GM19193 (cell line): ENCODE results near the gene RETREG2.

Source experiments
- POLR2A ChIP-seq: IDR thresholded peaks from 4 replicates; pipeline ENCODE4 v1.6.1; 2011; ENCODE audit not compliant: insufficient read depth, insufficient read length; ENCODE audit errors: extremely low read depth

The RETREG2 gene

DNA sequence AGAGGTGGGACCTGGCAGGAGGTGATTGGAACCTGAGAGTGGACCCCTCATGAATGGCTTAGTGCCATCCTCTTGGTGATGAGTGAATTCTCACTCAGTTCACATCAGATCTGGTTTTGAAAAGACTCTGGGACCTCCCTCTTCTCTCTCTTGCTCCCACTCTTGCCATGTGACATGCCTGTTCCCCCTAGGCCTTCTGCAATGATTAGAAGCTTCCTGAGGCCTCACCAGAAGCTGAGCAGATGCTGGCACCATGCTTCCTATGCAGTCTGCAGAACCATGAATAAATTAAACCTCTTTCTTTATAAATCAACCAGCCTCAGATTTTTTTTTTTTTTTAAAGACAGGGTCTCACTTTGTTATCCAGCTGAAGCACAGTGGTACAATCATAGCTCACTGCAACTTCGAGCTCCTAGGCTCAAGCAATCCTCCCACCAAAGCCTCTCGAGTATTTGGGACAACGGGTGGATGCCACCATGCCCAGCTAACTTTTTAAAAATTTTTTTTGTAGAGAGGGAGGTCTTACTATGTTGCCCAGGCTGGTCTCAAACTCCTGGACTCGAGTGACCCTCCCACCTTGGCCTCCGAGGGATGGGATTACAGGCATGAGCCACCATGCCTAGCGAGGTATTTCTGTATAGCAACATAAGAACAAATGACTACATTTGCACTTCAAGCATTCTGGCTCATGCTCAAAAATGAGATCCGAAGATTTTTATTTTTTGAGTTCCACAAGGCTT, 26.5 kb downstream of the RETREG2 start:
- TF ChIP-seq POLR2A = no peak

DNA sequence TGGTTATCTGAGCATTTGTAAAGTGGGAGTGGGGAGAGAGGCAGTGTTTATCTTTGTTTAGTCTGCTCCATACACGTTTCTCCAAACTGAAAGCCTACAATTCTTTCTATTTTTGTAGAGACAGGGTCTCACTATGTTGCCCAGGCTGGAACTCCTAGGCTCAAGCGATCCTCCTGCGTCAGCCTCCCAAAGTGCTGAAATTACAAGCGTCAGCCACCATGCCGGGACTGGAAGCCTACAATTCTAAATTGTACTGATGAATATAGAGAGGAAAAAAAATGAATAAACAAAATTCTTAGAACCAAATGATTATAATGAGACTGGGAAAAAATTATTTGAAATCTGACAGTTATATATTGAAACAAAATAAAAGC, 27.1 kb downstream of the RETREG2 start:
- TF ChIP-seq POLR2A = no peak

DNA sequence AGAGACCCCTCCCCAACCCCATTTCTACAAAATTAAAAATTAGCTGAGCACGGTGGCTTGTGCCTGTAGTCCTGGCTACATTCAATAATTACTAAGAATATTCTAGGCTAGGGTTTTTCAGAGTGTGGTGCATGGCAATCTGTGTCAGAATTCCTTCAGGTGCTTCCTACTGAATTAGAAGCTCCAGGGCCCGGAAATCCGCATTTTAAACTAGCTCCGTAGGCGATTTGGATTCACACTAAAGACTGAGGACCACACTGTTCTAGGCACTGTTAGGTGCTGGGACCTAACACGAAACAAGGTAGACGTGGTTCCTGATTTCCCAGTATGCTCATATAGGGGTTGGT, 27.9 kb downstream of the RETREG2 start:
- TF ChIP-seq POLR2A = no peak

DNA sequence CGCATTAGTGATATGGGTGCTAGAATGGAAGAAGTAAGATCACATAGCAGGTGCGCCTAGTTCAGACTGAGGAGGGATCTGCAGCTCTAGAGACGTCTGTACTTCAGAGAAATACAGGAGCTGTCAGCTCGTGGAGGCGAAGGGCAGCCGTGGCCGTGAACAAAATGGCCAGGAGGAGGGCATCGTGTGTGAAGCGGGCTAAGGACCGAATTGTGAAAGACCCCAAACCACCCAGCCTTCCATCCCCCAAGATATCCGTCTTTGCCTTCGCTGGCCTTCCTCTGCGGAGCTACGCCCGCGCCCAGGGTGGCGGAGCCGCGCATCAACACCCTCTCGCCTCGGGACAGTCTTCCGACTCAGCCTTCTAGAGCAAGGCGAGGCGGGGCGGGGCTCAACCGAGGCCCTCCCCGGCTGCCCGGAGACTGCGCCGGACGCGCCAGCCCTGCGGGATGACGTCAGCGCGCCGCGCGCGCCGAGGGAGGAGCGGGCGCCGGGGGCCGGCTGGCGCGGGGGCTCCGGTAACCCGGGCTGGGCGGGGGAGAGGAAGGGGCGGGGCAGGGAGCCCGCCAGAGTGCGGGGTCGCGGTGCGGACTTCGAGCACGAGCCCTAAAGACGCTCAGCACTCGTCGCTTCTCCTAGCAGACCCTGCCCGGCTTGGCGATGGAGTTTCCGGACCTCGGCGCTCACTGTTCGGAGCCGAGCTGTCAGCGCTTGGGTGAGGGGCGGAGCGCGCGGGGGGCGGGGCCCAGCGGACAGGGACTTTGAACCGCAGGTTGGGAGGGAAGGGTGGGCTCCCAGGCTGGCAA, 28.5 kb downstream of the RETREG2 start, which contains the start of gene ZFAND2B:
TSS of gene ZFAND2B (plus strand) at position 455 of the 806 bp plus-strand sequence. CDS start at position 661, 206 bp downstream.
- TF ChIP-seq POLR2A = peak; percentile 98

DNA sequence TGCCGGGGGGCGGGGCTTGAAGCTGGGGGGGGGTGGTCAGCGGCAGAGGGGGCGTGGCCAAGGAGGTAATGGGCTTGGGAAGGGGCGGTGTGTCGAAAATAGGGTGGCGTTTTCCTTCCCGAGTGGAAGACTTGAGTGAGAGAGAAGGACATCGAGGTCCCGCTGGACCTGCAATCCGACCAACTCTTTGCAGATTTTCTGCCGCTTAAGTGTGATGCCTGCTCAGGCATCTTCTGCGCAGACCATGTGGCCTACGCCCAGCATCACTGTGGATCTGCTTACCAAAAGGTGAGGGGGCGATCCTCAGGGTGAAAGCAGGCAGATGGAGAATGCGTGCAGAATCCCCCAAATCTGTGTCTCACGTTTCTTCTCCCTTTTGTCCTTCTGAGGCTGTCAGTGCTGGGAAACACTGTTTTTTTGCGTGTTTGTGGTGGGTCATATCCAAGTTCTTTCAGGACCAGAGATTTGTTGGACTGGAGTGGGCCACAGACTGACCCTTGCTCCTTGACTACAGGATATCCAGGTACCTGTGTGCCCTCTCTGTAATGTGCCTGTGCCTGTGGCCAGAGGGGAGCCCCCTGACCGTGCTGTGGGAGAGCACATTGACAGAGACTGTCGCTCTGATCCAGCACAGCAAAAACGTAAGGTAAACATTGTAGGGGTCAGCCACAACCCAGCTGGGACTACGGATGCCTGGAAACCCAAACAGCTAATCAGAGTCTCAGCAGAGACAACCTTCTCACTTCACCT, 29.2 kb downstream of the RETREG2 start:
- no peak for TF ChIP-seq POLR2A

DNA sequence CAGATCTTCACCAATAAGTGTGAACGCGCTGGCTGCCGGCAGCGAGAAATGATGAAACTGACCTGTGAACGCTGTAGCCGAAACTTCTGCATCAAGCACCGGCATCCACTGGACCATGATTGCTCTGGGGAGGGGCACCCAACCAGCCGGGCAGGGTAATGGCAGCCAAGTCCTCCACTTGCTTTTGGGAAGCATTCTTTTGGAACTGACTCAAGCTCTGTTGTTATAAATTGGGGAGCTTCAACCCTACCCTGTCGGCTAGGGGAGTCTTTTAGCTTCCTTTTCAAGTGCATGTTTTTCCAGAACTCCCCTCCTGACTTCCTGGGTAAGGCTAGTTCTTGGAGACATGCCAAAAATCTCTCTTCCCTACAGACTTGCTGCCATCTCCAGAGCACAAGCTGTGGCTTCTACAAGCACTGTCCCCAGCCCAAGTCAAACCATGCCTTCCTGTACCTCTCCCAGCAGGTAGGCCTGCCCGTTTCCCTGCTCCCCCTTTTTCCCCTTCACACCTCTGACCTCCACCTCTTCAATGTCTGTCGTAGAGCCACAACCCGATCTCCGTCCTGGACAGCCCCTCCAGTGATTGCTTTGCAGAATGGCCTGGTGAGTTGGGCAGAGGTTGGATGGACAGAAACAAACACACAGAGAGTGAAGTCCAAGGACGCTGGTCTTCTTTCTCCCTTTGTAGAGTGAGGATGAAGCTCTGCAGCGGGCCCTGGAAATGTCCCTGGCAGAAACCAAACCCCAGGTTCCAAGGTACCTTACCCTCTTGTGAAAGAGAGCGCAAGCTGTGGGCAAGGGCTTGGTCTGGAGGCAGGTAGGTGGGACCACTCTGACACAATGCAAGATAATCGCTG, 30.0 kb downstream of the RETREG2 start:
- no peak for TF ChIP-seq POLR2A

DNA sequence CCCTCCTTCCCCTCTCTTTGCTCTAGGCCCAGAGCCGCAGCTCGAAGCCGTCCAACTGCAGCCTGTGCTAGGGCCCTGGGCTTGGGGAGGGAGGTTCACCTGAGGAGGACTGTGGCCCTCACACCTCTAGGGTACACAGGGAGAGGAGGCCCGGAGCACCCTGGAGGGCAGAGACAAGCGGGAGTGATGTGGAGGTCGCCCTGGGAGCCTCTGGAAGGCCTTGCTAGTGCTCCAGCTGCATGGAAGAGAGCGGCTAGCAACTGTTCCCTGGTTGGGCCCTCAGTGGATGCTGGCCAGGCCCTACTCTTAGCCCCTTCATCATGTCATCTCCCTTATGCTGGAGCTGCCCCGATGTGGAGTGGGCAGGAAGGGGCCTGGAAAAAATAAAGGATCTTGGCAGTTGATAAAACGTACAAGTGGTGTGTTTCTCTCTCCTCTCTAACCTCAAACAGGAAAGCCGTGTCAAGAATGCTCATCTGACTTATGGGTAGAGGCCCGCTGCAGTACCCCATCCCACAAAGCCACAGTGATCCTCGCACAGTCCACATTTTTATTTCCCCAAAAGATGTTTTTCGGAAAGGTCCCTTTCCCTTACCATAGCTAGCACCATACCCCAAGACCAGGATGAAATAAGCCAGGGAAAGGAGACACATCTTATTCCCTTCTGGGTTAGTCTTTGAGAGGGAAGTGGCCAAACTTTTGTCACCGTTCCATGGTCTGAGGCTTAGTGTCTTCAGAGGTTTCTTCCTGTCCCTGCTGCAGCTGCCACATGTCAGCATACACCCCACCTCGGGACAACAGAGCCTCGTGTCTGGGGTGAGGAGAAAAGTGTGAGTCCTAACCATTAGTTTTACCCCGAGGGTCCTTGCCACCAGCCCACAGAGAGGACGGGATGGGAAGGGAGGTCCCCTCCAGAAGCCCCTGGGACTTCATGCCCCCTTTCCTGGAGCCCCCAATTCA, 31.4 kb downstream of the RETREG2 start:
- TF ChIP-seq POLR2A = no peak

DNA sequence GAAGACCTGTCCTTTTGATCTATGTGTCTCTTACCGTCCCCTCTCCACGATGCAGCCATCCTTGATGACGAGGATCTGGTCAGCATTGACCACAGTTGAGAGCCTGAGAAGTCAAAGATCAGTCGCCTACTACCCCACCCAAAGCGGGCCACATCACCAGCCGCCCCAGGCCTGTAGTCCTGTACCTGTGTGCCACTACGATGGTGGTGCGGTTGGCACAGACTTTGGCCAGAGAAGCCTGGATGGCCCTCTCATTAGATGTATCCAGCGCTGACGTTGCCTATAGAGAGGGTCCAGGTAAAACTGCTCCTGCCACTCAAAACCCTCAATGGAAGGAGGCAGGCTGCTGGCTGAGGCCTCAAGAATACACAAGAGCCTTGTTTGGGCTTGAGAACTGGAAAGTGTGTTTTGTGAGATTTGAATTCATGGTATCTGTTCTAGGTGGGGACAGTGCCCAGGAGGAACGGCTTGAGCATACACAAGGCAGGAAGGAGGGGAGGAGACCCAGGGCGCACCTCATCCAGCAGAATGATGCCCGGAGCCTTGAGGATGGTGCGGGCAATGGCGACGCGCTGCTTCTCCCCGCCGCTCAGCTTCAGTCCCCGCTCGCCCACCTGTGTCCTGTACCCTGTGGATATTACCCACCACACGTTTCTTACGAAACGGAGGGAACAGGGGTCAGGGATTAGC, 32.3 kb downstream of the RETREG2 start:
- no peak for TF ChIP-seq POLR2A

DNA sequence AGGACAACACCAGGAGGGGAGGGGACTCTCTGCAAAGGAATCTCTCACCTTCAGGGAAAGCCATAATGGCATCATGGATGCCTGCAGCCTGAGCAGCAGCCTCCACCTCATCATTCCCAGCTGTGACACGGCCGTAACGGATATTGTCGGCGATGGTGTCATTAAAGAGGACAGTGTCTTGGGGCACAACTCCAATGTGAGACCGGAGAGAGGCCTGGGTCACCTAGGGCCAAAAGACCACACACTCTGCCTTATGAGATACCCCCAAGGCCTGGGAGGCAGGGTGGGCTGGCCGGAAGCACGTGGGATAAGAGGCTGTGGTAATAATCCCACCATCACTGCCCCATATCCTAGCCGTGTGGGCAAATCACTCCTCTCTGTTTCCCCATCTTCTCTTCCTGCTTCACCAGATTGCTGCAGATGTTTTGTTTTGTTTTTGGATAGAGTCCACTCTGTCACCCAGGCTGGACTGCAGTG, 32.8 kb downstream of the RETREG2 start:
- TF ChIP-seq POLR2A = no peak

DNA sequence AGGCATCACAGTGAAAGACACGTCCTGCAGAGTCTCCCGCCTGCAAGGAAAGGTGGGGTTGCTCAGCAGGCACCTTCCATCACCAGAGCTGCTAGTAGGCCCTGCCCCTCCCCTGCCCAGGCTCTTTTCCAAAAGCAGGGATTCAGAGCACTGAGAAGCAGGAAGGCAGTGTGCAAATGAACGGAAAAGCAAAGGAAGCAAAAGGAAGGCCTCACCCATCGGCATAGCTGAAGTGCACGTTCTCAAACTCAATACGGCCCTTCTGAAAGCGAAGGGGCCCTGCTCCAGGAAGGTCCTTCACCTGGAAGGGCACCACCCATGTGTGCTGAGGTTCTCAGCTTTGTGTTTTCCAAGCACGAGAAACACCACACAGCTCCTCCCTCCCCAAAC, 34.9 kb downstream of the RETREG2 start:
- TF ChIP-seq POLR2A = no peak

DNA sequence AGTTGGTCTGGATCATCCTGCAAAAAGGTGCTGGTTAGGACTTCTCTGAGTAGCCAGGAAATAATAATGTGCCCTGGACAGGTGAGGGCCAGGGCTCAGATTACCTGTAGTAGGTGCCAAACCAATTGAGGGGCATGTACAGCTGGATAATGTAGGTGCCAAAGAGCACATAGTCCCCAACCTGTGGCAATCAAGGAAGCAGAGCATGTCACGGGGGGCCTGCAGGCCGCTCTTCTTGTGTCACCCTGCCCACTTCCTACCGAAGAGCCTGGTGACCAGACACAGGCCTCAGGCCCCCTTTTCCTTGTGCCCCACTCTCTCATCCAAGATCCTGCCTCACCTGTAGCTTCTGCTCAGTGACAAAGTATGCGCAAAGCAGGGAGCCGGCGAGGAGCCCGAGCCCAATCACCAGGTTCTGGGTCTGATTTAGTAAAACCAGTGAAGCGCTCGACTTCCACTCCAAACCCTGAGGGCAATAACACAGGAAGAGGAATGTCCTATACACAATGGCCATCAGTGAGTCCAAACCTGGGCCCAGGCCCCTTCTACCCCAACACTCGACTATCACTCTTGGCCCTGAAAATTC, 35.5 kb downstream of the RETREG2 start:
- no peak for TF ChIP-seq POLR2A

DNA sequence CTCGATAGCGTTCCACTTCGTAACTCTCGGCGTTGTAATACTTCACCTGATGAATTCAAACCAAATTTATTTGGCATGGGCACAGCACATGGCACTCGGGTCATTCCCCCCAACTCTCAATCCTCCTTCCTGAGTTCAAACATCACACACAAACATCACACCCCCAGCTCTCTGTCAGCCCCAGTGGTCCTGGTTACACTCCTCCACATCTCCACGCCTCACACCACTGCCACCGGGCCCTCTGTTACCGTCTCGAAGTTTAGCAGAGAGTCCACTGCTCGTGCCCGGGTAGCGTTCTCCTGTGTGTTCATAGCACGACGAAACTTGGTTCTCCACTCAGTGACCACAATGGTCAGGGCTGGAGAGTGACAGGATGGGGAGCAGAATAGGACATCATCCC, 36.1 kb downstream of the RETREG2 start:
- no peak for TF ChIP-seq POLR2A
